ENCODE measurements around the gene PMF1.

- TF ChIP-seq CTCF (conservative IDR thresholded peaks at IDR 0.05; ENCODE audit: low read depth, low read length) = no peak
- TF ChIP-seq EZH2 (IDR thresholded peaks at IDR 0.05; ENCODE audit: borderline replicate concordance, low read depth, low read length, poor library complexity, severe bottlenecking) = no peak
These were observed 63.7 kb downstream of the PMF1 start for GRCh38 chr1:156276532-156276931.

Data from A673 (cell line).